Measurements from ENCODE around the gene MGARP. TPM values are rescaled to one million over a fixed set of nuclear protein-coding genes. Genes with fewer than 3 reads are reported as not detected.

The MGARP gene
- total and polyA plus RNA-seq, 8 donors: 0.08 to 1.4 (median 0.31) TPM; not detected in 5

GRCh38 chr4:139300431-139301112 lies 20.5 kb upstream of the MGARP start:
- Histone ChIP-seq H3K36me3 (peaks cover 0 to 1% (median 0%) of the 10 kb centered on the region in 4 donors), H3K9me3 (peaks cover 0 to 3% (median 0%) of the 10 kb centered on the region in 4 donors), H3K4me1 (peaks cover 11 to 60% (median 33%) of the 10 kb centered on the region in 4 donors), H3K27ac (peak overlapping the region; percentile 90 to 97 (median 94)), H3K4me3 (peak overlapping the region; percentile 81 to 99 (median 90)), H3K27me3 (no peaks in the 10 kb centered on the region)
- TF ChIP-seq CTCF (IDR thresholded peaks at IDR 0.05) (no peak), EP300 (IDR thresholded peaks at IDR 0.05) (no peak), POLR2AphosphoS5 (IDR thresholded peaks at IDR 0.05) (no peak)
- peak in 1 of 2 donors; percentile 73 for DNase-seq
- WGBS, 5 donors: 4 to 6% (median 4%) methylated on average over 16 of the region's 16 CpGs
- intact Hi-C loops (cut with DNase I; ENCODE audit: low total_unique reads): no loop called here

DNA sequence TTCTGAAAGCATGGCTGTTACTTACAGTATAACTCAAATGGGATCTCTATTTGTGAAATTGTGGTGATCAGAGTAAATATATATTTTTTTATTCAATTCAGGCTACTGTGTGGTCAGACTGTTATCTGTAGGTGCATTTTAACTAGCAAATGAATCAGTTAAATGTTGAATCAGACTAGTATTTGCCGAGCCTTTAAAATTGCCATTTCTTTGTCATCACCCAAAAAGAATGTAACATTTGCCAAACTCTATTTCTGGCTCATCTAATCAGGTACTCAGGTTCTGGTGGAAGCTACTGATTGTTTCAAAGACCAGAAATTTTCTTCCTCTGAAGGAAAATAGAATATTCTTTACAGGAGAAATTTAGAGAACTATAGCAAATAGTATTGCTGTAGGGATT lies 19.5 kb upstream of the MGARP start:
- H3K9me3 ChIP-seq: no peaks in the 10 kb centered on the region
- peak overlapping the region in 1 of 4 donors; percentile 99 for H3K4me3 ChIP-seq
- peaks cover 11 to 56% (median 37%) of the 10 kb centered on the region in 4 donors for H3K4me1 ChIP-seq
- no peaks in the 10 kb centered on the region for H3K36me3 ChIP-seq
- peak overlapping the region in 2 of 5 donors; percentile 92 to 97 for H3K27ac ChIP-seq
- DNase-seq: no peak
- TF ChIP-seq POLR2AphosphoS5 (IDR thresholded peaks at IDR 0.05) (no peak), CTCF (IDR thresholded peaks at IDR 0.05) (no peak), POLR2A (IDR thresholded peaks at IDR 0.05) (no peak), EP300 (IDR thresholded peaks at IDR 0.05) (no peak)
- intact Hi-C loops (cut with DNase I; ENCODE audit: low total_unique reads): loop anchor here (10.0 kb wide), 2 partner anchors 75 to 205 kb away; no protein-coding TSS in a partner anchor
- no peaks in the 10 kb centered on the region for H3K27me3 ChIP-seq
- 22 to 49% (median 34%) methylated on average over 1 of the region's 1 CpG for WGBS, 5 donors

- peaks cover 8 to 17% (median 13%) of the 10 kb centered on the region in 4 donors for H3K36me3 ChIP-seq
- H3K27ac ChIP-seq: no peak overlapping the region
- no peak for TF ChIP-seq POLR2AphosphoS5 (IDR thresholded peaks at IDR 0.05)
- no peak for TF ChIP-seq EP300 (IDR thresholded peaks at IDR 0.05)
- no peak for TF ChIP-seq CTCF (IDR thresholded peaks at IDR 0.05)
- no peak for TF ChIP-seq POLR2A (IDR thresholded peaks at IDR 0.05)
- no peak overlapping the region for H3K4me3 ChIP-seq
- intact Hi-C loops (cut with DNase I; ENCODE audit: low total_unique reads): loop anchor here (10.0 kb wide), 2 partner anchors 72 to 202 kb away; no protein-coding TSS in a partner anchor
- H3K27me3 ChIP-seq: no peaks in the 10 kb centered on the region
- no peaks in the 10 kb centered on the region for H3K9me3 ChIP-seq
- no peak for DNase-seq
- peaks cover 13 to 60% (median 35%) of the 10 kb centered on the region in 4 donors for H3K4me1 ChIP-seq
- WGBS, 5 donors: 76 to 88% (median 85%) methylated on average over 2 of the region's 2 CpGs
Observed at GRCh38 chr4:139297001-139297410, 17.0 kb upstream of the MGARP start.

DNA sequence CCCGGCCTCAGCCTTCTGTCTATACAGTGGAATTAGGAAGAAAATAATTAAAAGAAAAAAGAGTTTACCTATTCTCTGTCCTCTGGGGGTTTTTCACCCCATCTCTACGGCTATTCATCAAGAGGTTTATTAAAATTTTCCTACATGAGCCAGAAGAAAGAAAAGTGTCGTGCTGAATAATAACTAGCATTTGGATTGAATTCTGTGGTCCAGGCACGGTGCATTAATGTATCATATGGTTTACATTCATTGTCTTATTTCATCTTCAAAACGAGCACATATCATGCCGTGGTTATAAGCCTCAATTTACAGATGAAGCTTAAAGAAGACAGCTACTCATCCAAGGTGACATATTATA lies 15.9 kb upstream of the MGARP start:
- TF ChIP-seq EP300 (IDR thresholded peaks at IDR 0.05) (no peak), POLR2A (IDR thresholded peaks at IDR 0.05) (no peak), CTCF (IDR thresholded peaks at IDR 0.05) (no peak), POLR2AphosphoS5 (IDR thresholded peaks at IDR 0.05) (no peak)
- Histone ChIP-seq H3K27ac (peak overlapping the region; percentile 90 to 93 (median 90)), H3K4me3 (peak overlapping the region; percentile 74 to 92 (median 78)), H3K27me3 (no peaks in the 10 kb centered on the region), H3K9me3 (no peaks in the 10 kb centered on the region), H3K36me3 (peaks cover 16 to 28% (median 24%) of the 10 kb centered on the region in 4 donors), H3K4me1 (peaks cover 13 to 61% (median 37%) of the 10 kb centered on the region in 4 donors)
- 7 to 17% (median 13%) methylated on average over 6 of the region's 6 CpGs for WGBS, 5 donors
- intact Hi-C loops (cut with DNase I; ENCODE audit: low total_unique reads): loop anchor here (10.0 kb wide), 2 partner anchors 71 to 201 kb away; no protein-coding TSS in a partner anchor
- DNase-seq: no peak
